ENCODE data around the gene PRXL2C.

- TF ChIP-seq POLR2AphosphoS5 (IDR thresholded peaks at IDR 0.05; ENCODE audit: borderline replicate concordance, low read depth, low read length), result no peak
- no peak for TF ChIP-seq EZH2 (IDR thresholded peaks at IDR 0.05)
These were observed 11.0 kb downstream of the PRXL2C start for GRCh38 chr9:96644137-96644536.

All from SK-N-MC (cell line).